ENCODE data around the gene GABRA5.
"Not testable (repeated sequence)": the region's sequence is repeated elsewhere in the genome, so short reads cannot be mapped to it uniquely, and the experiment has no call there.

The GABRA5 gene

DNA sequence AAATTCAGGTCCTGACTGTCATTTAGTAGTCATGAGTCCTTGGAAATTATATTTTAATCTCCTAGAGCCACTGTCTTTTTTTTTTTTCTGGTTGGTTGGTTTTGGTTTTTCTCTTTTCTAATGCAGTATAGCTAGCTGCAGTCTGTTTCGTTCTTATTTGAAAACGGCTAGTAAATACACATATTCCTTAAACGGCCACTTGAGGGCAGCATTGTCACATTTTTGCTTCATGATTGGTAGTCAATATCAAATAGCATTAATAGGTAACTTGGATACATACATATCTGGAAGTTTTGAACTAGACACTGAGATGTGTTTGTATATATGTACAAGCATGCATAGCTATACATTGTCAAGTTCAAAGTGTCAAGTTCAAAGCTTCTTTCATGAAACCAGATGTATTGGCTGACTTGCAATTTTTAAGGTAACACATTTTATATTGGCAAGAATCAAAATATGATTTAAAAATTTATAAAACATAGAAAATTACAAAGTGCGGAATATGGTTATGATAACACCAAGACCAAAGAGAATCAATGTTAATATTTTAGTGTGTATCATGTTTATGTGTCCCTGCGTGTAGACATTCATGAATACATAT, 22.5 kb downstream of the GABRA5 start:
- Mint-ChIP-seq H3K36me3 (no peaks in the 10 kb centered on the region), H3K9me3 (ENCODE audit: low read depth) (no peaks in the 10 kb centered on the region), H3K4me1 (ENCODE audit: low read depth) (peaks cover 2% of the 10 kb centered on the region), H3K27me3 (peaks cover 5% of the 10 kb centered on the region), H3K4me3 (no peak overlapping the region), H3K27ac (no peak overlapping the region)

DNA sequence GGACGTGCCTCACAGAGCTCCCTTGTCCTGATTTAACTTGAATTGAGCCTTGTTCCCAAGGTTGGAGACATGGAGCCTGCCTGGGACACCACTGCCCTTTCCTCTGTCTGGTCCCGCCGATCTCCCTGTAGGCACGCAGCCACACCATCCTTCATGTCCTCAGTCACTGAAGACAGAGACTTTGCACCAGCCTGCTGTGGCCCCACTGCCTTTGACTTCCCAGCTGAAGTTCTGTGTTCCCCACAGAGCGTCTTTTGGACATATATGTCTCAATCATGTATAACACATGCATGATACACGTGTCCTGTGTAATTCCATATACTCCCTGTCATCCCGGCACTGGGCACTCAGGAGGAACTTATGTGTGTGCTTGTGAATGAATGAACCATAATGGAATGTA, 23.6 kb downstream of the GABRA5 start:
- H3K4me1 Mint-ChIP-seq (ENCODE audit: low read depth): peaks cover 2% of the 10 kb centered on the region
- H3K27ac Mint-ChIP-seq: no peak overlapping the region
- no peak overlapping the region for H3K4me3 Mint-ChIP-seq
- H3K36me3 Mint-ChIP-seq: no peaks in the 10 kb centered on the region
- H3K27me3 Mint-ChIP-seq: peaks cover 5% of the 10 kb centered on the region
- H3K9me3 Mint-ChIP-seq (ENCODE audit: low read depth): no peaks in the 10 kb centered on the region

DNA sequence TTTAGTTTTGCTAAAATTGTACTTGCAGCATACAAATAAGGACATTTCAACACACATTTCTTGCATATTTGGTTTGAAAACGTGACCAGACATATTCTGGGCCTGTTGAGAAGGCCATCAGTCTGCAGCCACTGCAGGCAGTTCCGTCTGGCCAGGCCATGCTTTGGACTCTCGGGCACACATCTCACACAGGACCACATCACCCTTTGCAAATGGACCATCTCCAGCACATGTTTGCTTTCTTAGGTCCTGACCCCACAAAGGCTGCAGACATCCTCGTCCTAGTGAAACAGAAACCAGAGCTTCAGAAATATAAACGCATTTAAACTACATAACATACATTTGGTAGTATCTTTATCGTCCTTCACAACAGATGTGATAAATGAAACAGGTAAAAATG, 24.1 kb downstream of the GABRA5 start:
- Mint-ChIP-seq H3K4me3 (no peak overlapping the region), H3K27ac (no peak overlapping the region), H3K36me3 (no peaks in the 10 kb centered on the region), H3K27me3 (peaks cover 5% of the 10 kb centered on the region), H3K4me1 (ENCODE audit: low read depth) (peaks cover 2% of the 10 kb centered on the region), H3K9me3 (ENCODE audit: low read depth) (no peaks in the 10 kb centered on the region)

DNA sequence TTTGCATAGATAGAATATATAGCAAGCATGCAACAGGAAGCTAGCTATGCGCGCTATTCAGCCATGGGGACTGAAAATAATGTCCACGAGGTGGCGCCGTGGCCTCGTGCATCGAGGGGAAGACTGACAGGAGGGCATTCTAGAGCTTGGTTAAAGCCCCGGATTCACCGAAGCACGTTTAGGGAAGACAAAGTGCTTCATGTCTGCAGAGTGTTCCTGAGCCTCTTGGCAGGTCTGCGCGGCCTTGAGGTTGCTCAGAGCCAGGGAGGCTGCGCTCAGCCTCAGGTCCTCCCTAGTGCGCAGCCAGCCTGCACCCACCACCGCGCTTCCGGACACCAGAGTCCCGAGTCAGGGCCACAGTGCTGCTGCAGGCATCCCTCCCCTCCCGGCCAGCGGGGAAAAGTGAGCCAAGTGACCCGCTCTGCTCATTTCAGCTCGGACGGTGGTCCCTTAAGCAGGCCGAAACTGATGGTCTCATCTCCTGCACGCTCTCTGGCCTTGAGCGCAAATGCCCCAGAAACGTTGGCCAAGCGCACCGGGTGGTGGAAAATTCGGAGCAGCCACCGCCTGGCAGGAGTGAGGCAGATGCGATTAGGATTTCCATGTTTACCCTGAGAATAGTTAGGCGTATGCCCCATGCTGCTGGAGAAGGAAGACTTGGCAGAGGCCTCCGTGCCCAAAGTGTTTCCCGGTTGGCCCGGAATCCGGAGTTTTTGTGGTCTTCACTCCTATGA, 24.8 kb downstream of the GABRA5 start:
- Mint-ChIP-seq H3K4me3 (no peak overlapping the region), H3K36me3 (no peaks in the 10 kb centered on the region), H3K4me1 (ENCODE audit: low read depth) (peaks cover 2% of the 10 kb centered on the region), H3K27ac (no peak overlapping the region), H3K9me3 (ENCODE audit: low read depth) (no peaks in the 10 kb centered on the region), H3K27me3 (peaks cover 5% of the 10 kb centered on the region)

DNA sequence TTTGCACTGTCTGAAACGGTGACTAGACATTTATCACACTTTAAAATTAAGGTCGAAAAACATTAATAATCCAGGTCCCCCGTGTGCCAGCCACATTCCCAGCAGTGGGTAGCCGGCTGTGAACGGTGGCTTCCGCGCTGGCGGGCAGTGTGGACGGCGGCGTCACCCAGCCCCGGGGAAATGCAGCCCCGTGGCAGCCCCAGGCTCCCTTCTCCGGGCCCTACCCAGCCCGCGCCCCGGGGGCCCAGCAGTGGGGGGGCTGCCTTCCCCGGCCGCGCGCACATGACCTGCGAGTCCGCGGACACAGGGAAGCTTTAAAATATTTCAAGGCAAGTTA, 25.3 kb downstream of the GABRA5 start:
- H3K4me3 Mint-ChIP-seq: no peak overlapping the region
- peaks cover 2% of the 10 kb centered on the region for H3K4me1 Mint-ChIP-seq (ENCODE audit: low read depth)
- H3K9me3 Mint-ChIP-seq (ENCODE audit: low read depth): no peaks in the 10 kb centered on the region
- no peak overlapping the region for H3K27ac Mint-ChIP-seq
- peaks cover 5% of the 10 kb centered on the region for H3K27me3 Mint-ChIP-seq
- no peaks in the 10 kb centered on the region for H3K36me3 Mint-ChIP-seq

DNA sequence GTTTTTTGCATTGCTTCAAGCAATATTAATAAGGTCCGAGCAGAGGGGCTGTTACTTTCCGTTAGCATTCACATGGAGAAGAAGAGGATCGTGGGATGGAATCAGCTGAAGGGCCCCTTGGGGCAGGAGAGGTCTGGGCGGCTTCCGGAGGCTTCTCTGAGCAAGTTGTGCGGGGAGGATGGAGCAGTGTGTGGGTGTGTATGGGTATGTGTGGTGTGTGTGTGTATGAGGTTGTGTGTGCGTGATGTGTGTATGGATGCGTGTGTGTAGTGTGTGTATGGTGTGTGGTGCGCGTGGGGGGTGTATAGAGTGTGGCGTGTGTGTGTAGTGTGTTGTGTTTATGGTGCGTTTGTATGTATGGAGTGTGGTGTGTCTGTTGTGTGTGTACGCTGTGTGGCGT, 25.8 kb downstream of the GABRA5 start:
- H3K36me3 Mint-ChIP-seq: no peaks in the 10 kb centered on the region
- no peak overlapping the region for H3K27ac Mint-ChIP-seq
- H3K4me1 Mint-ChIP-seq (ENCODE audit: low read depth): peaks cover 2% of the 10 kb centered on the region
- H3K4me3 Mint-ChIP-seq: no peak overlapping the region
- peaks cover 5% of the 10 kb centered on the region for H3K27me3 Mint-ChIP-seq
- H3K9me3 Mint-ChIP-seq (ENCODE audit: low read depth): no peaks in the 10 kb centered on the region

DNA sequence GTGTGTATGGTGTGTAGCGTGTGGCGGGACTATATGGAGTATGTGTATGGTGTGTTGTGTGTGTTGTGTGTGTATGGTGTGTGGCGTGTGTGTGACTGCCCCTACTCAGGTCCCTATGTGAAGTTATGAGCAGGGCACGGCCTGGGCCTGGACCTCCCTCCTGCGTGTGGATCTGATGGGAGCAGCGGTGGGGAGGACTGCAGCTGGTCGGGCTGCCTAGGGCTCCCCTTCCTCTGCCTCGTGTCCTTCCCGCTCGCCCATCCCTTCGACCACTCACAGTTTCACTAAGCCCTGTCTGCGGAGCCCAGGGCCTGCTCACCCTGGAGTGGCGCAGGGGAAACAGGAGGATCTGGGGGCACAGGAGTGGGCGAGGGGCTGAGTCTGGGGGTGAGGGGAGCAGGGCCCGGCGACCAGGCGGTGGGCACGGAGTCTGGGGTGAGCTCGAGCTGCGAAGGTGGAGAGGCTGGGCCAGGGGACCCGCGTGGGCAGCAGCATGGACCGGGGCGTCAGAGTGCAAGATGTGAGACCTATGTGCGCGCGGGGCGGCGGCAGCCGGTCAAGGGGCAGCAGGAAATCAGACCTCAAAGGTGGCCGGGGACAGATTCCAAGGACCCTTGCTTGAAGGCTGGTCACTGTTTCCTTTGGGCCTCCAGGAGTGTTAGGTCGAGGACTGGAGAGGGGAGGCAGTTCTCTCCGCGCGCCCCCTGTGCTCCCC, 26.6 kb downstream of the GABRA5 start:
- peaks cover 2% of the 10 kb centered on the region for H3K4me1 Mint-ChIP-seq (ENCODE audit: low read depth)
- H3K9me3 Mint-ChIP-seq (ENCODE audit: low read depth): no peaks in the 10 kb centered on the region
- peaks cover 5% of the 10 kb centered on the region for H3K27me3 Mint-ChIP-seq
- H3K4me3 Mint-ChIP-seq: no peak overlapping the region
- H3K27ac Mint-ChIP-seq: no peak overlapping the region
- H3K36me3 Mint-ChIP-seq: no peaks in the 10 kb centered on the region

DNA sequence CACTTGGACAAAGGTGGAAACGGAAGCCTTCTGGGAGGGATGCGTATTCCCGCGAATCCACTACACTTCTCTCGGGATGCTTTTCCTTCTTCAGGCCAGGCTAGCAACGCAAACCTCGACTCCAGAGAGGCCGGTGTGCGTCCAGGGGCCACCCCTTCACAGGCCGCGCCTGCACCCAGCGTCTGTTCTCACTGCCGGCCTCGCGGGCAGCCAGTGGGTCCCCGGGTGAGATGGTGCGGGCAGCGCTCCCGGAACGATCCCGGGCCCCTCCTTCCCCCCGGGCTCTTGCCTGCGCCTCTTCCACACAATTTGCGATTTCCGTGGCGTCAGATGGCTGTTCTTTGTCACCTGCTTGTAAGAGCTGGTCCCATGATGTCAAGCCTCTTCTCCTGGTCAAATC, 27.3 kb downstream of the GABRA5 start:
- H3K9me3 Mint-ChIP-seq (ENCODE audit: low read depth): no peaks in the 10 kb centered on the region
- no peaks in the 10 kb centered on the region for H3K36me3 Mint-ChIP-seq
- peaks cover 2% of the 10 kb centered on the region for H3K4me1 Mint-ChIP-seq (ENCODE audit: low read depth)
- peaks cover 4% of the 10 kb centered on the region for H3K27me3 Mint-ChIP-seq
- H3K27ac Mint-ChIP-seq: no peak overlapping the region
- H3K4me3 Mint-ChIP-seq: no peak overlapping the region

DNA sequence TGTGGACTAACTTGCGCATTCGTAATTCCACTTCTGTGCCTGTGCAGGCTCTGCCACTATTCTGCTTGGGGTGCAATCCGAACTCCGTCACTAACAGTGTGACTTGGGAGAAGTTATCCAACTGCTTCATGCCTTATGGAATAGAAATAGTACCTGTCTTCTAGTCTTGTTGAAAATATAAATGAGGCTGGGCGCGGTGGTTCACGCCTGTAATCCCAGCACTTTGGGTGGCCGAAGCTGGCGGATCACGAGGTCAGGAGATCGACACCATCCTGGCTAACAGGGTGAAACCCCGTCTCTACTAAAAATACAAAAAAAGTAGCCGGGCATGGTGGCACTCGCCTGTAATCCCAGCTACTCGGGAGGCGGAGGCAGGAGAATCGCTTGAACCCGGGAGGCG, 28.5 kb downstream of the GABRA5 start:
- H3K4me3 Mint-ChIP-seq; H3K9me3 Mint-ChIP-seq (ENCODE audit: low read depth); H3K27me3 Mint-ChIP-seq; H3K36me3 Mint-ChIP-seq; H3K27ac Mint-ChIP-seq; H3K4me1 Mint-ChIP-seq (ENCODE audit: low read depth): not testable (repeated sequence)

DNA sequence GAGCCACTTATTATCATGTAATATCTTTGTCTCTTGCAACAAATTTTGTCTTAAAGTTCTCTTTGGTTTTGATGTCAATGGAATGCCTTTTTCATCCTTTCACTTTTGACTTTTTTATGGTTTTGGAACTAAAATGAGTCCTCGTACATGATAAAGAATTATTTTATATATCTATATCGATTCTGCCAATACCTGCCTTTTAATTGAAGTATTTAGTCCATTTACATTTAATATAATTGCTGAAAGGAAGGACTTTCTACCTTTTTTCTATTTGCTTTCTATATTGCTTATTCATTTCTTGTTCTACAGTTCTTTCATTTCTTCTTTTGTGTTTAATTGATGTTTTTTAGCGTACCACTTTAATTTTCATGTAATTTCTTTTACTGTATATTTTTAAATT, 32.8 kb downstream of the GABRA5 start:
- H3K4me3 Mint-ChIP-seq: no peak overlapping the region
- no peak overlapping the region for H3K27ac Mint-ChIP-seq
- H3K36me3 Mint-ChIP-seq: no peaks in the 10 kb centered on the region
- no peaks in the 10 kb centered on the region for H3K4me1 Mint-ChIP-seq (ENCODE audit: low read depth)
- peaks cover 6% of the 10 kb centered on the region for H3K9me3 Mint-ChIP-seq (ENCODE audit: low read depth)
- no peaks in the 10 kb centered on the region for H3K27me3 Mint-ChIP-seq

DNA sequence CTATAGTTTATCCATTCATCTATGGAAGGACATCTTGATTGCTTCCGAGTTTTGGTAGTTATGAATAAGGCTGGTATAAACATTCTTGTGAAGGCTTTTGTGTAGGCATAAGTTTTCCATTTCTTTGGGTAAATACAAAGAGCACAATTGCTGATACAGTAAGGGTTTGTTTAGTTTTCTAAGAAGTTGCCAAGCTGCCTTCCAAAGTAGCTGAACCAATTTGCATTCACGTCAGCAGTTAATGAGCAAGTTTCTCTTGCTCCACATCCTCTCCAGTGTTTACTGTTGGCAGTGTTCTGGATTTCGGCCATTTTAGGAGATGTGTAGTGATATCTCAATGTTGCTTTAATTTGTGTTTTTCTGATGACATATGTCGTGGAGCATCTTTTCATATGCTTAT, 34.2 kb downstream of the GABRA5 start:
- Mint-ChIP-seq H3K36me3 (no peaks in the 10 kb centered on the region), H3K9me3 (ENCODE audit: low read depth) (peaks cover 13% of the 10 kb centered on the region), H3K4me1 (ENCODE audit: low read depth) (no peaks in the 10 kb centered on the region), H3K27me3 (no peaks in the 10 kb centered on the region), H3K27ac (no peak overlapping the region), H3K4me3 (no peak overlapping the region)

DNA sequence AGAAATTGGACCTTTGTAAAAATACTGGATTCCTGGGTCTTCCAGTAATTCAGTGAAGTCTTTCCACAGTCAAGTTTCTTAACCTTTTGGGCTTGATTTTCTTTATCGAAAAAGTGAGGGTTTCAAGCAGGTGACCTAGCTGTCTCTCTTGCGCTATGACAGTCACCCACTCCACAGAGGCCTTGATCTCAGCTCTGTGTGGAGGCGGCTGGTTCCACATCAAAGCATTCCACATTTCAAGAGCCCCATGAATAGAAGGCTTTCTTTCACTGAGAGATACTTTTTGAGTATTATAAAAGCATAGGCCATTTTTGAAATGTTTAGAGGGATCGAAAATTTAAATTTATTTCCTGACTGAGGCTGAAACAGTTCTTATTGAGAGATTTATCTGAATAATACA, 43.9 kb downstream of the GABRA5 start:
- H3K4me1 Mint-ChIP-seq (ENCODE audit: low read depth): no peaks in the 10 kb centered on the region
- no peaks in the 10 kb centered on the region for H3K36me3 Mint-ChIP-seq
- H3K27ac Mint-ChIP-seq: no peak overlapping the region
- peaks cover 15% of the 10 kb centered on the region for H3K9me3 Mint-ChIP-seq (ENCODE audit: low read depth)
- no peak overlapping the region for H3K4me3 Mint-ChIP-seq
- H3K27me3 Mint-ChIP-seq: peaks cover 2% of the 10 kb centered on the region

DNA sequence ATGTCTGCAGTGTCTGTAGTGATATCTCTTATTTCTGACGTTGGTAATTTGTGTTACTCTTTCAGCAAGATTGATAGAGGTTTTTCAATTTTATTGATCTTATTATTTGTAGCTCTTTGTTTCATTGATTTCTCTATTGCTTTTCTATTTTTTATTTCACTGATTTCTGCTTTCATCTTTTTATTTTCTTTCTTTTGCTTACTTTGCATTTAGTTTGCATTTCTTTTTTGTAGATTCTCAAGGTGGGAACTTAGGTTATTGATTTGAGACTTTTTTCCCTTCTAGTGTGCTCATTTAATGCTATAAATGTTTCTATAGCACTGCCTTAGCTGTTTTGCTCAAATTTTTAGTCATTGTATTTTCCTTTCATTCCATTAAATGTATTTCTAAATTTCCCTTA, 54.6 kb downstream of the GABRA5 start:
- peaks cover 17% of the 10 kb centered on the region for H3K9me3 Mint-ChIP-seq (ENCODE audit: low read depth)
- H3K4me3 Mint-ChIP-seq: no peak overlapping the region
- H3K27me3 Mint-ChIP-seq: no peaks in the 10 kb centered on the region
- H3K27ac Mint-ChIP-seq: no peak overlapping the region
- H3K36me3 Mint-ChIP-seq: no peaks in the 10 kb centered on the region
- H3K4me1 Mint-ChIP-seq (ENCODE audit: low read depth): no peaks in the 10 kb centered on the region

DNA sequence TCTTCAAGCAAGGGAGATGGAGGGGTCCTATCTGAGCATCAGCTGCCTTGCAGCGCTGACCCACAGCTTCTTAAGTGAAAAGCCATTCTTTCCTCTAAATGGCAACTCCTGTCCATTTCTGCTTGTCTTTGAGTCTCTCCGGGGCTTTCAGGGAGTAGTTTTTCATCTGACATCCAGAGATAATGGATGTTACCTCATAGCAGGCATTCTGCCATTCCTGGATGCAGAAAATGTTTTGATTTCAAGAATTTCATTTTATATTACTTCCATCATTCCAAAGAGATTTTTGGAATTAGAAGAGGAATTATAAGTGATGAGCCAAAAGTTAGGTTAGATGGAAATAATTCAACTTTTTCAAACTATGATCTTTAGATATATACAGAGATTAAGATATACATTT, 59.2 kb downstream of the GABRA5 start:
- Mint-ChIP-seq H3K27ac (no peak overlapping the region), H3K4me3 (no peak overlapping the region), H3K27me3 (peaks cover 3% of the 10 kb centered on the region), H3K4me1 (ENCODE audit: low read depth) (no peaks in the 10 kb centered on the region), H3K36me3 (no peaks in the 10 kb centered on the region), H3K9me3 (ENCODE audit: low read depth) (peaks cover 5% of the 10 kb centered on the region)

DNA sequence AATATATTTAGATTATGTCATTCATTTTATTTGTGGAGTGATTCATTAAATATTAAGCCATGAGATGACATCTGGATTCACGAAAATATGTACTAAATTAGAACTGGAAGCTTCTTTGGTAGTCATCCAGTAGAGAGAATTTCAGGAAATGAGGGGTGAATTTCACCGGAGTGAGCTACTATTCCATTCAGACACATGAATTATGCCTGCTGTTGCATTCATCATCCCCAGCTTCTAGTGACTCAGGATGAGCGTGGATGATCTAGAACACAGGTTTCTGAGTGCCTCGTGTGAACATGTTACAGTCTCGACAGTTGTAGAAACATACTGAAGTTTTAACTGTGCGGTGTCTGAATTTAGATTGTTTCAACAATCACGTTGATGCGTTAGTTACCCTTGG, 61.2 kb downstream of the GABRA5 start:
- no peak overlapping the region for H3K27ac Mint-ChIP-seq
- no peaks in the 10 kb centered on the region for H3K9me3 Mint-ChIP-seq (ENCODE audit: low read depth)
- H3K4me3 Mint-ChIP-seq: no peak overlapping the region
- H3K27me3 Mint-ChIP-seq: peaks cover 3% of the 10 kb centered on the region
- no peaks in the 10 kb centered on the region for H3K4me1 Mint-ChIP-seq (ENCODE audit: low read depth)
- no peaks in the 10 kb centered on the region for H3K36me3 Mint-ChIP-seq

DNA sequence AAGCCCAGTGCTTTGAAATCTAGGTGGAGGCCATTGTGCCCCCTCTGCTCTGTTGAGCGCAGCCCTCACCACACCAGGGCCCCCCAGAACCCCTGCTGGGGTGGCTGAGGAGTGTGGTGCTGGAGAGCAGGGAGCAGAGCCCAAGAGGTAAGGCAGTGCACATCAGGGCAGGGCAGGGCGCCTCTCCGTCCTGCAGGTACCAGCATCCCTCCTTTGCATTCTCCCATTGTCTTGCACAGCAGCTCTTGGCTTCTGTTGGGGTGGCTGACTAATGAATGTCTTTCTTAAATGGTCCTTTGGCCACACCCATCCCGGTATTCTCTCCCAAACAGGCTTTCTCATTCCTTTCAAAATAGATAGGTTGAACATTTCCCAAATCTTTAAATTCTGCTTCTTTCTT, 62.7 kb downstream of the GABRA5 start:
- H3K9me3 Mint-ChIP-seq (ENCODE audit: low read depth): no peaks in the 10 kb centered on the region
- no peaks in the 10 kb centered on the region for H3K4me1 Mint-ChIP-seq (ENCODE audit: low read depth)
- H3K4me3 Mint-ChIP-seq: no peak overlapping the region
- no peaks in the 10 kb centered on the region for H3K36me3 Mint-ChIP-seq
- H3K27me3 Mint-ChIP-seq: peaks cover 3% of the 10 kb centered on the region
- no peak overlapping the region for H3K27ac Mint-ChIP-seq

Measured in activated naive CD8-positive, alpha-beta T cell (primary cell).